ENCODE measurements around the gene NAGLU.

The NAGLU gene

GRCh38 chr17:42536048-42536371 lies at the start of gene NAGLU:
Gene NAGLU, plus strand, starts transcription at chr17:42536241. Its CDS starts 32 bp downstream, at chr17:42536273.
- peak; percentile 100 for DNase-seq (ENCODE audit: low spot score)
- TF ChIP-seq CTCF (IDR thresholded peaks at IDR 0.05; ENCODE audit: extremely low read depth, missing control alignments) = no peak

GRCh38 chr17:42488032-42488431 lies 48.0 kb upstream of the NAGLU start:
- TF ChIP-seq CTCF (IDR thresholded peaks at IDR 0.05; ENCODE audit: extremely low read depth, missing control alignments) = no peak
- no peak for DNase-seq (ENCODE audit: low spot score)

GRCh38 chr17:42493319-42493718 lies 42.7 kb upstream of the NAGLU start:
- no peak for DNase-seq (ENCODE audit: low spot score)

GRCh38 chr17:42494673-42495072 lies 41.4 kb upstream of the NAGLU start:
- no peak for DNase-seq (ENCODE audit: low spot score)
- TF ChIP-seq CTCF (IDR thresholded peaks at IDR 0.05; ENCODE audit: extremely low read depth, missing control alignments) = no peak

More at GRCh38 chr17:42493319-42493718, 42.7 kb upstream of the NAGLU start:
- TF ChIP-seq CTCF (IDR thresholded peaks at IDR 0.05; ENCODE audit: extremely low read depth, missing control alignments) = no peak

GRCh38 chr17:42498828-42499227 lies 37.2 kb upstream of the NAGLU start:
- TF ChIP-seq CTCF (IDR thresholded peaks at IDR 0.05; ENCODE audit: extremely low read depth, missing control alignments) = no peak
- no peak for DNase-seq (ENCODE audit: low spot score)

GRCh38 chr17:42502091-42502490 lies 34.0 kb upstream of the NAGLU start:
- no peak for TF ChIP-seq CTCF (IDR thresholded peaks at IDR 0.05; ENCODE audit: extremely low read depth, missing control alignments)
- no peak for DNase-seq (ENCODE audit: low spot score)

- no peak for DNase-seq (ENCODE audit: low spot score)
- no peak for TF ChIP-seq CTCF (IDR thresholded peaks at IDR 0.05; ENCODE audit: extremely low read depth, missing control alignments)
Observed at GRCh38 chr17:42502926-42503325, 33.1 kb upstream of the NAGLU start.
